Chondrocyte (in vitro differentiated cells): ENCODE results near the gene RGMA. TPM values are rescaled to one million over a fixed set of nuclear protein-coding genes. Genes with fewer than 3 reads are reported as not detected.

Source experiments
- DNase-seq: peaks from one replicate; pipeline ENCODE4 v3.0.0; 2021; ENCODE audit warnings: mixed read lengths, low spot score
- H3K27ac Mint-ChIP-seq: one replicate; pipeline ENCODE4 v1.8.0; 2021; ENCODE audit warnings: mild to moderate bottlenecking, moderate library complexity, mixed read lengths; ENCODE audit not compliant: unreplicated experiment
- H3K27me3 Mint-ChIP-seq: 2 replicates; pipeline ENCODE4 v1.8.0; 2021; ENCODE audit warnings: low read depth, mixed read lengths
- H3K36me3 Mint-ChIP-seq: 2 replicates; pipeline ENCODE4 v1.8.0; 2021; ENCODE audit warnings: low read depth, mixed read lengths
- H3K4me1 Mint-ChIP-seq: 2 replicates; pipeline ENCODE4 v1.8.0; 2021; ENCODE audit warnings: low read depth, mild to moderate bottlenecking, mixed read lengths
- H3K4me3 Mint-ChIP-seq: one replicate; pipeline ENCODE4 v1.8.0; 2021; ENCODE audit warnings: mild to moderate bottlenecking, moderate library complexity, mixed read lengths; ENCODE audit not compliant: unreplicated experiment
- H3K9me3 Mint-ChIP-seq: 2 replicates; pipeline ENCODE4 v1.8.0; 2021; ENCODE audit warnings: low read depth, mixed read lengths
- CTCF ChIP-seq: fragments of 200-600 bp; sonication (generic); IDR thresholded peaks from 2 replicates; pipeline ENCODE4 v1.5.0; 2021; ENCODE audit warnings: antibody characterized with exemption, mild to moderate bottlenecking, moderate library complexity
- total RNA-seq: library from RNA; stranded (reverse); gene quantifications from 3 replicates; pipeline ENCODE4 v1.2.1, GENCODE V29; 2021

Gene RGMA
- total RNA-seq, 1 donor from 2014 or later: 13.0 TPM

GRCh38 chr15:93001156-93001555 lies 87.9 kb downstream of the RGMA start:
- DNase-seq: no peak
- no peaks in the 10 kb centered on the region for H3K9me3 Mint-ChIP-seq

GRCh38 chr15:92997821-92998220 lies 91.2 kb downstream of the RGMA start:
- no peak overlapping the region for H3K4me3 Mint-ChIP-seq
- H3K27ac Mint-ChIP-seq: no peak overlapping the region
- DNase-seq: no peak
- no peaks in the 10 kb centered on the region for H3K27me3 Mint-ChIP-seq
- TF ChIP-seq CTCF: no peak
- no peaks in the 10 kb centered on the region for H3K4me1 Mint-ChIP-seq
- H3K9me3 Mint-ChIP-seq: no peaks in the 10 kb centered on the region
- peaks cover 62% of the 10 kb centered on the region for H3K36me3 Mint-ChIP-seq

More at GRCh38 chr15:93001156-93001555, 87.9 kb downstream of the RGMA start:
- Mint-ChIP-seq H3K4me3 (no peak overlapping the region), H3K4me1 (peaks cover 14% of the 10 kb centered on the region), H3K36me3 (peaks cover 65% of the 10 kb centered on the region), H3K27me3 (no peaks in the 10 kb centered on the region), H3K27ac (no peak overlapping the region)
- no peak for TF ChIP-seq CTCF

- Mint-ChIP-seq H3K4me3 (no peak overlapping the region), H3K27ac (no peak overlapping the region), H3K36me3 (peaks cover 51% of the 10 kb centered on the region), H3K9me3 (no peaks in the 10 kb centered on the region), H3K27me3 (no peaks in the 10 kb centered on the region), H3K4me1 (peaks cover 3% of the 10 kb centered on the region)
- TF ChIP-seq CTCF: no peak
- no peak for DNase-seq
Observed at GRCh38 chr15:92992720-92993119, 96.3 kb downstream of the RGMA start.

- no peaks in the 10 kb centered on the region for H3K27me3 Mint-ChIP-seq
- no peak for DNase-seq
- no peak overlapping the region for H3K4me3 Mint-ChIP-seq
- H3K9me3 Mint-ChIP-seq: no peaks in the 10 kb centered on the region
- TF ChIP-seq CTCF: no peak
- peaks cover 42% of the 10 kb centered on the region for H3K36me3 Mint-ChIP-seq
- H3K27ac Mint-ChIP-seq: no peak overlapping the region
- H3K4me1 Mint-ChIP-seq: peaks cover 3% of the 10 kb centered on the region
Observed at GRCh38 chr15:92990031-92990430, 99.0 kb downstream of the RGMA start.

GRCh38 chr15:92989470-92989869 lies 99.5 kb downstream of the RGMA start:
- TF ChIP-seq CTCF: no peak
- peaks cover 3% of the 10 kb centered on the region for H3K4me1 Mint-ChIP-seq
- DNase-seq: no peak
- H3K9me3 Mint-ChIP-seq: no peaks in the 10 kb centered on the region
- no peaks in the 10 kb centered on the region for H3K27me3 Mint-ChIP-seq
- no peak overlapping the region for H3K27ac Mint-ChIP-seq
- H3K36me3 Mint-ChIP-seq: peaks cover 40% of the 10 kb centered on the region
- H3K4me3 Mint-ChIP-seq: no peak overlapping the region

Other genes with a start within 250 kb of the RGMA start
- 59.7 to 83.0 TPM (median 61.2 TPM) in 3 replicates for gene CHD2, start 188.9 kb downstream of the RGMA start, total RNA-seq